Middle frontal gyrus (tissue), 1 donor: ENCODE results near the gene HDAC4.

Source experiments
- DNase-seq: peaks from one replicate; pipeline ENCODE4 v3.0.0-alpha.2; 2015; ENCODE audit warnings: low spot score; ENCODE audit errors: extremely low spot score

HDAC4 gene

DNA sequence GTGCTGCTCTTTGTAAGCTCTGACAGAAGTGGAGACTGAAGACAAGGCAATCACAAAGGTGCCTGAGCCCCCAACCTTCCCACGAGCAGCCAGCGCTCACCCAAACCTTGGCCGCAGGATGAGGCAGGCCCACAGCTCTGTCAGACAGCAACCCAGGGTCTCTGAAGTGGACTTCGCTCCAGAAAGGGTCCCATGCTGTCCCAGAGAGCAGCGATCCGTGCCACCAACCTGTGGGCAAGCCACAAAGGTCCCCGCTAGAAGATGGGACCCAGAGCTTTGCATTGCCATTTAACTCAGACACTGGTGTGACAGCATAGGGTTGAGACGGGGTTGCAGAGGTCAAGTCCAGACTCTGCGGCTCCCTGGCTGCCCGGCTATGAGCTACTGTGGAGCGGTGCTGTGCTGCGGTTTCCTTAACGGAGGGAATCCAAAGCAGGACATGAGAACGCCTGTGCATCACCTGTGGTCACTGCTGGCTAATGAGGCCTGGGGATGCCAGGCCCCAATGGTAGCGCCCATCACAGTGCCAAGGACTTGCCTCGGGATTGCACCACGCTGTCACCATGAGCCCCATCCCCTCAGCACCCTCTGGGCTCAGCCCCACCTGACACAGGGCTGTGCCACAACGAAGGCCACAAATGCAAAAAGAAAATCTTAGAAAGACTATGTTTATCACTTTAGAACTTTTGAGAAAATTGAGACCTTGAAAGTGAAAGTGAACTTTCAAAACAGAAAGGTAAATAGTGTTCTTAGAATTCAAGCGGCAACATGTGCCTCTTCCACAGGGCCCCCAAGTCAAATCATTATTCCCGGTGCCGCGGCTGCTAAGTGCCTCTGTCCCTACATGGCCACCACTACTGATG, 103.4 kb downstream of the HDAC4 start:
- DNase-seq = no peak

DNA sequence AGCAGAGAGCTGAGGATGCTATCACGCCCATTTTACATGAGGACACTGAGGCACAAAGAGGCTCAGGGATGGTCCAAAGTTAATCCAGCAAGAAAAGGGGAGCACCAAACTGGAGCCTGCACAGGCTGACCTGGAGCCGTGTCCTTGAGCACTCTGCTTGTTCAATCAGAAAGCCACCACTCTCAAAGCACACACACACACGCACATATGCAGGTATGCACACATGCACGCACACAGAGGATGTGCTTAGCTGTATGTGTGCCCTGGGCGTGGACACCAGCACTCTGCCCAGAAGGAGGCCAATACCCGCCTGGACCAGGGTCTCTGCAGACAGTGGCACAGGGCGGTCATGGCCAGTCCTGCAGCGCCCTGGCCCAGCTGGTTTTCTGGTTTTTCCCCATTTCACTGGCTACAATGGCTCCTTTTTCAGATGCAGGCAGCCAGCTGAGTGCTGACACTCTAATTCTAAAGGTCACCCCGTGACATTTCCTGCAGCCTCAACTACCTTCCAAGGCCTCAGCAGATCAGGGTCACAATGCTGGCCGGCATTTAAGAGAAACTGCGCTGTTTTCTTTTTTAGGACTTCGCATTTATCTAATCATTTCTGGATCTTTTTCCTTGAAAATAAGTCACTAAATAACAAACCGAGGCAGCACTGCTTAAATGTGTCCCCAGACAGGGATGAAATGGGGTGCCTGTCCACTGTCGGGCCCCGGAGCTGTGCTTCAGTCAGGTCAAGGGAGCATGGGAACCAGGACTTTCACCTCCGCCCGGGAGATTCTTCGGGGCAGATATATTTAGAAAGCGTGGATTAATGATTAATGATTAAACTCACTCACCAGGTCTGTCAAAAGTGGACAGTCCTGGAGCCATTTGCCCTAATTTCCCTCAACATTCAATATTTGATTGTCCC, 104.5 kb downstream of the HDAC4 start:
- DNase-seq = no peak

DNA sequence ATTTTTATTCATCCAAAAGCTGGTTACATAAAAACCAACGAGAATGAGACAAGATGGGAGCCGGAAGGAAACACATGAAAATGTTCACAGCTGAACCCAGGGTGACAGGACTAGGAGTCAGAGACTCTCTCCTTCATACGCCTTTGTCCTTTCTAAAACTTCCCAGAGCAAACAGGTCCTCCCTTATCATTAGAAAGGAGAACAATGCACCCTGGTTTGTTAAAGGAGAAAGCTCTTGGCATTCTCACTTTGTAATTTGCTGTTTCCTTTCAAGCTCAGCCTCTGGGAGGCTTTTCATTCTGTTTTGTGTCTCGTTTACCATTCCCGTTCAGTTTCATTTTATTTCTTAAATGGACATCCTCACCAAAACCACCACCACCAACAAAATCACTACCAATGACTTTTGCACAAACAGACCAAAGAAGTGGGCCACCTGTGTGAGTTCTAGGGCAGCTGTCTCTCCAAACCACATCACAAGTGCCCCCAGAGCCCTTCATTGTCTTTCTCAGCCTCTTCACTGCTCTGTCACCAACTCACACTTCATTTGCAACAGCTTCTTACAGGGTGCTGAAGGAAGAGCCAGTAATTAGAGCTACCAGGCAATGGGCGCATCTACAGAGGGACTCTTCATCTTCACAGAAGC, 105.3 kb downstream of the HDAC4 start:
- DNase-seq = no peak

DNA sequence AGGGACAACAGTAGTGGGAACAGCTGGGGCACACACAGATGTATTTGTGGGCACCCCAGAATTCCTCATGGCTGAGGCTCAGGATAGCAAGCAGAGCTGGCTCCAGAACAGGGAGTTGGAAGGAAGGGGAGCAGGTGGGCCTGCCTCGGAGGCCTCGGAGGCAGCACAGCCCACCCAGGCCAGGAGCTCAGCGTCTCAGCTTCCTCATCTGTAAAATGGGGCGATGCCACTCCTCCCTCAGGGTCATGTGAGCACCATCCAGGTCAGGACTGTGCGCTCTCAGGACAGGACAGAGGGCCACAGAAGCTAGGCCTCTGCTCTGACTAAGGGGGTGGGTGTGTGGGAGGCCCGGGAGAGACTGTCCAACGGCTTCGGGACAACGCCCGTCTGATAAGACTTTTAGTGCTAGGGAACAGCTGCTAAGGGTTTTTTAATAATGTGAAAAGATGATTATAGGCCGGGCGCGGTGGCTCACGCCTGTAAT, 106.2 kb downstream of the HDAC4 start:
- DNase-seq = no peak

DNA sequence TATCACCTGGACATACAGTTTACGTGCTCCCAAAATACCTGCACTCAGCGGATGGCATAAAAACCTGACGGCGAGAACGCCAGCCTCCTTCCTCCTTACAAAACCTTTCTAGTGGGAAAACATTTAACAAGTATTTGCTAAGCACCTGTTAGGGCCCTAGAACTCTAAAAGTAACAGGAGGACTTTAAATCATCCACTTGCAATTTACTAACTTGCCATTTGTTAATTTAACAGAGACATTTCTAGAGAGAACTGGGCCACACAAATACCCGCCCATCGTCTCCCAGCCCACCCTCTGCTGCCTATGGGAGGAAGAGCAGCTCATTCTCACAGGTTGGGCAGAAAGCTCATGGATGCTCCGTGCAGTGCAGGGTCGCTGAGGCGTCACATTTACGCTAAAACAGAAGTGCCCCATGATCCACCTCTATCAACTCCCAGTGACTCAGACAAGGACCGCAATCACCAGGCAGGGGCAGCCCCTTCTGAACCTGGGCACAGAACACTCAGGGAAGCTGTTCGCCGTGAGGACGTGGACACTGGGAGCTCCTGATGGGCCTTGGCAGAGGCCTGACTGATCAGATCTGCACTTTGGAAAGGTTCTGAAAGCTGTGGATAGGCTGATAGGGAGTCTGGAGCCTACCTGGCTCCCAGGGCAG, 106.9 kb downstream of the HDAC4 start:
- DNase-seq = no peak

DNA sequence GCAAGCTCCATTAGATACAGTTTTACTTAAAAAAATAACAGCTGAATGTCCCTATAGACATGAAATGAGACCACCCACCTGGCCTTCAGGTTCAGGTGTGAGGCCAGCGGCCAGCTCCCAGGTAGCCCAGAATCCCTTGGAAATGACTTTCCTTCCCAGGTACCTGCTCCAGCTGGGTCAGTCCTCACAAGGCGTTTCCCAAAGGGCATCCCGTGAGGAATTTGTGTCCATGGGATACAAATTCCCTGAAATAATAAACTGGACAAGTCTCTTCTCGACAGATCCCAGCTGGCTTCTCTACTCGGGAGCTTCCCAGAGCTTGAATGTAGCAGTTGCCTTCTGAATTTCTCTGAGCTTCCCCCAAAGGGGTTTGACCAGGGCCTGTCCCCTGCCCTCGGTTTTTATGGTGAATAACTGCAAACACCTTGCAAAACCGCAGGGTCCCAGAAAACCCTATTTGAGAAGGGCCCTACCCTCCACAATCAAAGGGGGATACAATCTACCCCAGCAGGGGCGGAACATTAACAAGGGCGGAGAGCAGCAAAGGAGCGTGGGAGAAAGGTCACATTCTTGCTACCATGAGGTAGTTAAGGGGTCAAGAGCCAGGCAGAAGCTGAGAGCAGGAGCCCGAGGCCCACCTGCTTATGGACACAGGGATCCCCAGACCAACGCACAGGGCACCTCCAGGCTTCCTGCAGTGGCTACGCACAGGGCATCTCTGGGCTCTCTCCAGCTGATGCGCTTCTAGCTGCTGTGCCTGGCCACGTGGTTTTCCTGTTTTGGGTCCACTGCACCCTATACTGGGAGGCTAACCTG, 107.7 kb downstream of the HDAC4 start:
- no peak for DNase-seq

DNA sequence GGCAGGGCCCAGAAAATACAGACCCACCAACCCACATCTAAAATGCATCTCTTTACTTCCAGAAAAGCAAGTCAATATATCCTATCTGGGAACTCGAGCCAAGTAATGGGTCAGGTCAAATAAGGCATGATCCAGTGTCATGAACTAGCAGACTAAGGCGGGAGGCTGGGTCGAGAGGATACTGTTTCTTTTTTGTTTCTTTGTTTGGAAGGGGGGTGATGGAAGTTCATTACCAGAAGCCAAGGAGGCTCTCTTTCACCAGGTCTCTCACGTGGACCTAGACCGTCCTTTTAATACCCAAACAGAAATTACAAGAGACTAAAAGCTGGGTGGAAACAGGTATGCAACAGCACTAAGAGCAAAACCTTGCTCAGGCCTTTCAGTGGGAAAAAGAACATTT, 108.3 kb downstream of the HDAC4 start:
- DNase-seq = no peak

DNA sequence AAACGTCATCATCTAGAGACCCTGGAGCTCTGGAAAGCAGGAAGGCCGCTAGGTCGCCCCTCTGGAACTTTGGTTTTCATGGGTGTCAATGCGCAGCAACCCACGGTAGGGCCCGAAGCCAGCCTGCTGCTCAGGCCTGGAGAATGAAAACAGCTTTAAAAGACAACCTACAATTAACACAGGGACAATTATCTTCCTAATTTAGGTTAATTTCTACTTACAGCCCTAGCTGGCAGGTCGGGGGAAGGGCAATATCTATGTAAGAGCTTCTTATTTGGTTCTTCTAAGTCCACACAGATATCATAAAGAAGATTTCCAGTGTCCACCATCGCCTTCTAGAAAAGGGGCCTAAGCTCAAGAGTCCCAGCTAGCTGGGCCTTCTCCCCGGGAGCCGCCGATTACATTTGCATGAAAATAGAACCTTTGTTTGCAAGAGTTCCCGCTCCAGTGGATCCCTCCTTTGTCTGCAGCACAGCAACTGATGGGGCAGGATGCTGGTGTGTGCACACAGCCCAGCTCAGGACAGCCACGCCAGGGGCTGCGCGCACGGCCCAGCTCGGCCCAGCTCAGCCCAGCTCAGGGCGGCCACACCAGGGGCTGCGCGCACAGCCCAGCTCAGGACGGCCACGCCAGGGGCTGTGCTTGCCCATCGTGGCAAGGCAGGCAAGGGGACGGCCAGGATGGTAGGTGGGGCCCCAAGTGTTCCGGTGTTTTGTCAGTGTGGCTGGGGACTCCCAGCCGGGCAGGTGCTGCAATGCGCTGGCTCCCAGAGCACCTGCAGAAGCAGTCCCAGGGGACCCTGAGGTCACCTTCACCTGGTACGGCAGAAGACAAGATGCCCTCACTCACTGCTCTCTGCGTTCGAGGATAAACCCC, 109.1 kb downstream of the HDAC4 start:
- DNase-seq = no peak

DNA sequence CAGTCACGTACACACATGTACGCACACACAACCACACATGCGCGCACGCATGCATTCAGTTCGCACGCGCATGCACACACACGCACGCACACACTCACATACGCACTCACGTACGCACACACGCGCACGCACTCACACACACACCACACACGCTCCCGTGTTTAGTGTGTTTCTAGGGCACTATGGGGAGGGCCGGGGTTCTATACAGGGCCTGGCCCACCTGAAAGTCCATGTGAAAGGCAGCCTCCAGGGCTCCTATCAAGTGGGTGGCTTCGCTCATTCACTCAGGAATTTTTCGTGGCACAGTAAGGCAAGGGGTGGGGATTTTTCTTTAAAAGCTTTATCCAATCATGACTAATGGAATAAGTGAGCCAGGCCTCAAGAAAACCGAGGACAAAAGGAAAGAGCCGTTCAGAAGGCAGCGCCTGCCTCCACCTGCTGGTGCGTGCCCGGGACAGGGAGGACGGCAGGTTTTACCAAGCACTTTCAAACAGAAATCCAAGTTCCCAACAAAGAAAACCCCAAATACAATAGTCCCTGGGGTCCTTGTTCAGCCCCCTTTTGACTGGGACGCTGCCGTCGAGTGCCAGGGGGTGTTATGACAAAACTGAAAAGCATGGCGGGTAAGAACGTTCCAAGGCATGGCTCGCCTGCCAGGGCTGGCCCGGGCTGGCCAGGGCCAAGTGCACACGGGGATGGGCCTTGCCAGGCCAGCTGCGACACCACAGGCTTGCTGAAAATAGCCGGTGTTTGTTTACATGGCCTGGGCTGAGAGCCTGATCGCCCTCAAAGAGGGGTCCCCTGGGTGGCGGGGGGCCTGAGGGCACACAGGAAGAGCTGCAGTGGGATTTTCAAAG, 110.0 kb downstream of the HDAC4 start:
- no peak for DNase-seq

DNA sequence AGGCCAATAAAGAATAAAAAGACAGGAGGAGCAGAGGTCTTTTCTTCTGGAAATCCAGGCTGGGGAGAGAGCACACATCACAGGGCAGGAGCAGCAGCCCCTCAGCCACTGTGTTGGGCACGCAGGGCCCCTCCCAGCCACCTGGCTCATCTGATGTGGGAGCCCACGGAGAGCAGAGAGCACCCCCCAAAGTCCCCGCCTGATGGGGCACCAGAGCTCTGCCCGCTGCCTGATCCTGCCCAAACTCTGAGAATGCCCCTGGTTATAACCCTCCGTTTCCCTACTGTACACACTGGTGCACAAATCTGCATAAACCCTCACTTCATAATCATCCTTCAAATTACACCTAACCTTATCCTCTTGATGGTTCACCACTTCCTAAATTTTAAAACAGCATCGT, 111.3 kb downstream of the HDAC4 start:
- DNase-seq = no peak

DNA sequence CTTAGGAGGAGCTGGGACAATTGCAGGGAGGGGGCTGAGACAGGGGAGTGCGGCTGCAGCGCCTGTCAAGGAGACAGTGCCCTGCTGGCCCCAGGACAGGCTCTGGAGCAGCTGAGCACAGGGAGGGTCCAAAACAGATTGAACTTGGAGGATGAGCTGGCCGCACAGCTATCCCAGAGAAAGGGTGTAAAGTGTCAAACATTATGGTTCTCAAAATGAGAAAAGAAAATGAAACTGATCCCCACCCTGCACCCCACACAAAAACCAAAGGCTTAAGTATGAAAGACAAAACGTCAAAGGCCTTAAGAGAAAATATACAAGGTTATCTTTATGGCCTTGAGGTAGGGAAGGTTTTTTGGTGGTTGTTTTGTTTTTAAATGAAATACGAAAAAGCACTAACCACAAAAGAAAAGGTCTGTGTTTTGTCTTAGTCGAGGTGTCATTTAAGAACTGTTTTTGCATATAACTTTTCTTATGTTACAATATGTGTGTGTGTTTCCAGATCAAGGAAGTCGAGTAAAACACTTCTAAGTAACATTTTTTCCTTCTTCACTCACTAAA, 111.8 kb downstream of the HDAC4 start:
- DNase-seq = no peak

DNA sequence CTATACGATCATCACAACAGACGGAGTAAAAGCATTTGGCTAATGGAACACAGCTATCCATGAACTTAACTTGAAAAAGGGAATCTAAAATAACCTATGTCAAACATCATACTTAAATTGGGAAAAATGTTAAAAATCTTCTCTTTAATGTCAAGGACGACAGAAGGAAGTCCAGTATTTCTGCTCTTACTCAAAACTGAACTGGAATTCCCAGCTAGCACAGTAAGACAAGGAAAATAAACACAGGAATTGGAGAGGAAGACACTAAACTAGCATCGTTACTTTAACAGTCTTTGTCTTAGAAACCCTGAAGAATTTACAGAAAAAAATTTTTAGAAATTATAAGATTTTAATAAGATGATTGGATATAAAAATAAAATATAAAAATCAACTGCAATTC, 112.6 kb downstream of the HDAC4 start:
- no peak for DNase-seq

DNA sequence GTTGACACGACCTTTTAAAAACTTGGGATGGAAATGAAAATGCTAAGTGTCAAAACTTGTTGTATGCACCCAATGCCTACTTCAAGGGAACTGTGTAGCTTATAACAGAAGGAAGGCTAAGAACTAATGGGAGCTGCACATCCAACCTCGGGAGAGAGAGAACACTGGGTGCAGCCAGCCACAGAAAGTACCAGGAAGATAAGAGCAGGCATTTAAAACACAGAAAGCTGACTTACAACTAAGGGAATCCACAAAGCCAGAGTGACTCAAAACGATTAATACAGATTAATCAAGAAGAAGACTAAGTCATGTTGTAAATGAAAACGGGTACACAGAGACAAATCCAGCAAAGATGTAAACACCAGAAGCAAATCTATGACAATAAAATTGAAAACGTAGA, 113.4 kb downstream of the HDAC4 start:
- DNase-seq = no peak

DNA sequence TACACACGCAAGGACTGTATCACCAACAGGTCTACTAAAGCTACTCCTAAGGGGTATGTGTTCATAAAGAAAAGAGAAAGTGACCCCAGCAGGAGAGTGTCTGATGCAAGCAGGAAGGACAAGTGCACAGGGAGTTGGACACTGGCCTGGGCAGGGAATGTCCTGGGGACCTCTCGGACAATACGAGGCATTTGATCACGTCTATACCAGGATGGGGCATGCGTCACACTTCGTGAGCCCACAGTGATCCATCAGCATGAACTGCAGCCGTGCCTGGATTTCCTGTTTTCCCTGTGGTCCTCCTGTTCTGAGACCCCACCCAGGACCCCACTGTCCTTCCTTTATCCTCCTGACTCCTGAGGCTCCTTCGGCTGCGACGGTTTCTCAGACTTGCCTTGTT, 113.9 kb downstream of the HDAC4 start:
- no peak for DNase-seq

DNA sequence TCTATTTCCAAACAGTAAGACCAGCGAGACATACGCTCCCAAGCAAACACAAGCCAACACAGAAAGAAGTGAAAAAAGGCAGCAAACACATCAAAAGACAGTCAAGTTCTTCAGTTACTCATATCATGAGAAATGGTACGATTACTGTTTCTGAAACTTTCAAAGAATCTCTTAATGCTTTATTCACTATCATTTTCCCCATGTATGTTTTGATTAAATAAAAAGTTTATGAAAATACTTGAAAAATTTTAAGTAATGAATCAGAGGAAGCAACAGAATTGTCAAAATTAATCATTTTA, 114.9 kb downstream of the HDAC4 start:
- no peak for DNase-seq

DNA sequence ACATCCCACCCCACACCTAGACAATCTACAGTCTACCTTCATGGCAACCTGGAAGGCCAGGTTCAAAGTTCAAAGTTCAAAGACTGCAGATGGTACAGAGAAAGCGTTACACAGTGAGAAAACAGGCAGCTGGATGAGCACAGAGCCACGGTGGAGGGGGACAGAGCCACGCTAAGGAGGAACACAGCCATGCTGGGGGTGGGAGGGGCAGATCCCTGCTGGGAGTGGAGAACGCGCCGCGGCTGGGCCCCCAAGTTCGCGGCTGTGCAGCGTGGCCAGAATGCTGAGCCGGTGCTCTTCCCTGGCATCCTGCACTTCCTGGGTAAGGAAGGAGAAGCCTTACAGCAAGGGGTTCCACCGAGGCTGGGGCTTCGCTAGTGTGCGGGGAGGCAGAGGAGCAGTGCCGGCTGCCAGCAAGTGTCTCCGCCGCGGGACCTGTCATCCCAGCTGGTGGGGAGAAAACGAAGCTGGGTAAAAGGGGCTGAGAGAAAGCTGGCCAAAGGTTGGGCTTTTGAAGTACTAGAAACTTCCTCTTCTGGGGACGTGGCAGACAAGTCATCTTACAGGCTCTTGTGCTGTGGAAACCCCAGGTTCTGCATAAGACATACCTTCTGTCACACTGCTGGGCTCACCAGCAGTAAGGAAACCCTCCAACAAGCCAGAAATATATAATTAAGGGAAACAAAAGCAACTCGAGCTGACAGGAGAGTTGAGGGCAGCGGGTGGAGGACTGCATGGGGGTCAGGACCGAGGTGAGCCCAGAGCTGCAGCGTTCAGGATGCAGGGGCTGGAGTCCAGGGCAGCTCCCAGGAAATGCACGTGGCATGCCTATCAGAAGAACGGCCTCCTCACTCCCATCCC, 115.5 kb downstream of the HDAC4 start:
- DNase-seq = no peak
